Activated T-cell treated with anti-CD3 and anti-CD28 coated beads, Interleukin-2, amount 50 U/mL, for 24 hours (primary cell): ENCODE results near the gene KLHL8.

Experiments
- DNase-seq: peaks from one replicate; pipeline ENCODE4 v3.0.0-alpha.2; 2020
- H3K27ac Mint-ChIP-seq: 2 replicates; pipeline ENCODE4 v1.8.0; 2020; ENCODE audit warnings: mild to moderate bottlenecking, mixed read lengths
- H3K27me3 Mint-ChIP-seq: 2 replicates; pipeline ENCODE4 v1.8.0; 2020; ENCODE audit warnings: mixed read lengths
- H3K36me3 Mint-ChIP-seq: 2 replicates; pipeline ENCODE4 v1.8.0; 2020; ENCODE audit warnings: low read depth, mixed read lengths
- H3K4me1 Mint-ChIP-seq: 2 replicates; pipeline ENCODE4 v1.8.0; 2020; ENCODE audit warnings: low read depth, mixed read lengths
- H3K4me3 Mint-ChIP-seq: 2 replicates; pipeline ENCODE4 v1.8.0; 2020; ENCODE audit warnings: mild to moderate bottlenecking, moderate library complexity, mixed read lengths
- H3K9me3 Mint-ChIP-seq: 2 replicates; pipeline ENCODE4 v1.8.0; 2020; ENCODE audit warnings: mixed read lengths

KLHL8 gene

GRCh38 chr4:87114245-87115062, 106.0 kb downstream of the KLHL8 start:
- no peaks in the 10 kb centered on the region for H3K9me3 Mint-ChIP-seq
- peaks cover 11% of the 10 kb centered on the region for H3K4me1 Mint-ChIP-seq
- no peak overlapping the region for H3K4me3 Mint-ChIP-seq
- H3K36me3 Mint-ChIP-seq: peaks cover 84% of the 10 kb centered on the region
- no peak overlapping the region for H3K27ac Mint-ChIP-seq
- DNase-seq: no peak
- H3K27me3 Mint-ChIP-seq: no peaks in the 10 kb centered on the region

DNA sequence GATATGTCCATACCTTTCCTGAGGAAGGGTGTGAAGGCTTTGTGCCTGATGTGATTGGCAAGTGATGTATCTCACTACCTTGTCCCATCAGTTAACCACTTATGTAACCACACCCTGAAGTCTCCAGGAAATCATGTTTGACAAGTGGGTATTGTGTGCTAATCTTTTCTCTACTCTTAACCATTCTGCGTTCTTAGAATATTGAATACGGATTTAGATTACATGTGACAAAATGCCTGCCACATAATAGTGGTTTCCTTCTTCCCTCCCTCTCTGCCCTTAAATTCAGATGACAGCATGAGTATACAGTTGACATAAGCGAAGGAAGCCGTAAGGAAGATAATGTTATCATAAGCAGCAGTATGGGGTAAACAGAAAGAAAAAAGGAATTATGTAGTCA, 108.4 kb downstream of the KLHL8 start:
- Mint-ChIP-seq H3K27ac (no peak overlapping the region), H3K27me3 (no peaks in the 10 kb centered on the region), H3K4me3 (no peak overlapping the region), H3K36me3 (peaks cover 88% of the 10 kb centered on the region), H3K9me3 (no peaks in the 10 kb centered on the region), H3K4me1 (peaks cover 19% of the 10 kb centered on the region)
- DNase-seq: no peak
